A673 (cell line): ENCODE results near the gene SLC9A4.

Experiments
- EZH2 ChIP-seq: fragments of 200-600 bp; sonication (generic); IDR thresholded peaks from 2 replicates; pipeline ENCODE4 v1.6.1; 2017; ENCODE audit warnings: borderline replicate concordance, low read depth, mild to moderate bottlenecking, mixed read lengths, antibody characterized with exemption, low read length; ENCODE audit not compliant: poor library complexity, severe bottlenecking
- TF ChIP-seq, protein P1 (sequence below): fragments of 300-800, 200-600 bp; sonication (generic); conservative IDR thresholded peaks from 2 replicates; pipeline ENCODE4 v1.5.1; 2017; ENCODE audit warnings: low read depth, mild to moderate bottlenecking, antibody characterized with exemption, low read length, moderate library complexity, mixed read lengths

DNA sequence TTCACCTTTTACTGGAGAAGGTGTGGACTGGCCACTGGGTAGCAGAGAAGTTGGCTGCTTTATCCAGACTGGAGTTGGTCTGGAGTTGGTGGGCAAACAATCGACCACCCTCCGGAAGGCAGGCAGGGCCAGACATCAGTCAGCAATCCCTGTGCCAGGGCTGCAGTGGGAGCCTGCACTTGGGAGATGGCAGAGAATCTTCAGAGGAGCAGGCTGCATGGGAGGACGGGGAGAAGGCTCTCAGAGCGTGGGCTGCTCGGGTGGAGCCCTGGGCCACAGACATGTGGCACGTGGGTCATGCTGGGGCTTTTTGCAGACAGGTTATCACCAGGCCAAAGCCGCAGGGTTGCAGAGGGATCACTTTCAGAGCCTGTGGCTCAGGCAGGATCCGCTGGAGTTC is 29.6 kb downstream of the SLC9A4 start:
- TF ChIP-seq, protein P1, sequence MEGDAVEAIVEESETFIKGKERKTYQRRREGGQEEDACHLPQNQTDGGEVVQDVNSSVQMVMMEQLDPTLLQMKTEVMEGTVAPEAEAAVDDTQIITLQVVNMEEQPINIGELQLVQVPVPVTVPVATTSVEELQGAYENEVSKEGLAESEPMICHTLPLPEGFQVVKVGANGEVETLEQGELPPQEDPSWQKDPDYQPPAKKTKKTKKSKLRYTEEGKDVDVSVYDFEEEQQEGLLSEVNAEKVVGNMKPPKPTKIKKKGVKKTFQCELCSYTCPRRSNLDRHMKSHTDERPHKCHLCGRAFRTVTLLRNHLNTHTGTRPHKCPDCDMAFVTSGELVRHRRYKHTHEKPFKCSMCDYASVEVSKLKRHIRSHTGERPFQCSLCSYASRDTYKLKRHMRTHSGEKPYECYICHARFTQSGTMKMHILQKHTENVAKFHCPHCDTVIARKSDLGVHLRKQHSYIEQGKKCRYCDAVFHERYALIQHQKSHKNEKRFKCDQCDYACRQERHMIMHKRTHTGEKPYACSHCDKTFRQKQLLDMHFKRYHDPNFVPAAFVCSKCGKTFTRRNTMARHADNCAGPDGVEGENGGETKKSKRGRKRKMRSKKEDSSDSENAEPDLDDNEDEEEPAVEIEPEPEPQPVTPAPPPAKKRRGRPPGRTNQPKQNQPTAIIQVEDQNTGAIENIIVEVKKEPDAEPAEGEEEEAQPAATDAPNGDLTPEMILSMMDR = no peak
- no peak for TF ChIP-seq EZH2
